Esophagus mucosa (tissue), 1 donor: ENCODE results near the gene PLAGL1. TPM values are rescaled to one million over a fixed set of nuclear protein-coding genes. Genes with fewer than 3 reads are reported as not detected.
"Not testable (repeated sequence)": the region's sequence is repeated elsewhere in the genome, so short reads cannot be mapped to it uniquely, and the experiment has no call there.

ENCODE experiments used
- ATAC-seq: fragments of 200-7000 bp; cut with Tn5 transposase; one replicate; pipeline ENCODE4 v1.9.1; 2020
- total RNA-seq: library from RNA; stranded (reverse); gene quantifications from one replicate; pipeline ENCODE4 v1.2.4, GENCODE V29; 2023
- donor health status: DM: yes; HTN: yes; CAD: no.

PLAGL1 gene
- total RNA-seq = 17.9 TPM

DNA sequence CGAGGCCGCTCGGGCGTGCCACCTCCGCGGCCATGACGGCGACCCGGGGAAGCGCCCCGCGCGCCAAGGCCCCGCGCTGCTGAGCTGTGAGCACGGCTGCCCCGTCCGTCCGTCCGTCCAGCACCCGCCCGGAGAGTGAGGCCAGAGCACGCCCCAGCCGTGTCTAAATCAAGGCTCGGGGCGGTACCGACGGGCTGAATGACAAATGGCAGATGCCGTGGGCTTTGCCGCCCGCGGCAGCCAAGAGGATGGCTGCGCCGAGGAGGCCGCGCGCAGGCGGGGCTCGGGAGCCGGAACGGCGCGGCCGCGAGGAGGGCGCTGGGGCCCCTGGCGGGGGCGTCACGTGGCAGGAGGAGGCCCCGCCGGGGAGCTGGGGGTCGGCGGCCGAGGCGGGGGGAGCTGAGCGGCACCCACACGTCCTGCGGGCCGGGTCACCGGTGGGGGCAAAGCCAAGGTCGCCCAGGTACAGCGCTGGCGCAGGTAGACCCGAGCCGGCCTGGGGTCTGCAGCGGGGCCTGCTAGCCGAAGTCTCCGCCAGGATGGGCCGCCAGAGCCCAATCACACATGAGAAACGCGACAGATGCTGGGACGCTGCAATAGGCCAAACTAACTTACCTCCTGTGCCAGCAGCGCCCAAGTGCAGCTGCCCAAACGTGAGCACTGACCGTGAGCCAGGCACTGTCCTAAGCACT is at the start of gene PLAGL1:
TSS of gene PLAGL1 (minus strand) at position 140 of the 692 bp plus-strand sequence. CDS start 60,123 bp downstream, outside the sequence.
- ATAC-seq = peak; percentile 84

GRCh38 chr6:144055121-144055931 is 47.3 kb upstream of the PLAGL1 start:
- ATAC-seq = peak; percentile 41

DNA sequence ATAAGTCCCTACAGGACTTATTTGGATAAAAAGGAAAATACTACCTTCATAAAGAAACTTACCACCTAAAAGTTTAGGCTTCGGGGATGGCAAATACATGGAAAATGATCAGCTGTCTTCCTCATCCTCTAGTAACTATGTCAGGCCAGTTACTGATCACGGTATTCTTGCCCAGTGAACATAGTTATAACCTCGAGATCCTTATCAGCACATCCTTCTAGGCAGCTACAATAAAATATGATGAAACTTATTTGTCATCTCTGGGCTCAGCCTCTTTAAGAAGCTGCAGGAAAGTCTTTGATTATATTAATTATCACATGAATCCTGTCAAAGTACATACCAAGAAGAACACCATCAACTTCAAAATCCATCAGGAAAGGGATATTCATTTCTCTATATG is 45.5 kb upstream of the PLAGL1 start:
- no peak for ATAC-seq

DNA sequence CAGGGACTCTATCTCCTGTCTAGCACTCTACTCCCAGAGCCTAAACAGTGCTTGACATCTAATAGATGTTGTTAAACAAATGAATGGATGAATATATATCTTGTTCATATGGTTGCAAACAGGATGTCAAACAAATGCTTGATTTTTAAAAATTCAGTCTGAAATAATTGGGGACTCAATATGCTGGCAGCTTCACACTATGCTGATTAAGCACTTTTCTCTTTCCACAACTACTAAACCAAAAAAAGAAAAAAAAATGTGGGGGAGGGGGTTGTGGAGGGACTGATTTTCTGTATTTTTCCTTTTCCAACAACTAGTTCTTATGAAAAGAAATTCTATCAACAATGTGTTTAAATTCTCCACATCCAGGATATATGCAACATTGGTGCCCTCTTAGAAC is 44.4 kb upstream of the PLAGL1 start:
- ATAC-seq = no peak

GRCh38 chr6:144049386-144049785 is 41.3 kb upstream of the PLAGL1 start:
- ATAC-seq = no peak

DNA sequence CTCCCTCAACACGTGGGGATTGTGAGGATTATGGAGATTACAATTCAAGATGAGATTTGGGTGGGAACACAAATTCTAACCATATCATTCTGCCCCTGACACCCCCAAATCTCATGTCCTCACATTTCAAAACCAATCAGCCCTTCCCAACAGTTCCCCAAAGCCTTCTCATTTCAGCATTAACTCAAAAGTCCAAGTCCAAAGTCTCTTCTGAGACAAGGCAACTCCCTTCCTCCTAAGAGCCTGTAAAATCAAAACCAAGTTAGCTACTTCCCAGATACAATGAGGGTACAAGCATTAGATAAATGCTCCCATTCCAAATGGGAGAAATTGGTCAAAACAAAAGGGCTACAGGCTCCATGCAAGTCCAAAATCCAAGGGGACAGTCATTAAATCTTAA is 39.6 kb upstream of the PLAGL1 start:
- no peak for ATAC-seq

DNA sequence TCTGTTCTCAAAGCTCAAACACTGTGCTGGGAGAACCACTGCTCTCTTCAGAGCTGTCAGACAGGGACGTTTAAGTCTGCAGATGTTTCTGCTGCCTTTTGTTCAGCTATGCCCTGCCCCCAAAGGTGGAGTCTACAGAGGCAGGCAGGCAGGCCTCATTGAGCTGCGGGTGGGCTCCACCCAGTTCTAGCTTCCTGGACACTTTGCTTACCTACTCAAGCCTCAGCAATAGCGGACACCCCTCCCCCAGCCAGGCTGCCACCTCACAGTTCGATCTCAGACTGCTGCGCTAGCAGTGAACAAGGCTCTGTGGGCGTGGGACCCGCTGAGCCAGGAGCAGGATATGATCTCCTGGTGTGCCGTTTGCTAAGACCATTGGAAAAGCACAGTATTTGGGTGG is 38.6 kb upstream of the PLAGL1 start:
- ATAC-seq = not testable (repeated sequence)

DNA sequence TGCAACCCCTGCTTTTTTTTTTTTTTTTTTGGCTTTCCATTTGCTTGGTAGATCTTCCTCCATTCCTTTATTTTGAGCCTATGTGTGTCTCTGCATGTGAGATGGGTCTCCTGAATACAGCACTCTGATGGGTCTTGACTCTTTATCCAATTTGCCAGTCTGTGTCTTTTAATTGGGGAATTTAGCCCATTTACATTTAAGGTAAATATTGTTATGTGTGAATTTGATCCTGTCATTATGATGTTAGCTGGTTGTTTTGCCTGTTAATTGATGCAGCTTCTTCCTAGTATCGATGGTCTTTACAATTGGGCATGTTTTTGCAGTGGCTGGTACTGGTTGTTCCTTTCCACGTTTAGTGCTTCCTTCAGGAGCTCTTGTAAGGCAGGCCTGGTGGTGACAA is 36.9 kb upstream of the PLAGL1 start:
- not testable (repeated sequence) for ATAC-seq

DNA sequence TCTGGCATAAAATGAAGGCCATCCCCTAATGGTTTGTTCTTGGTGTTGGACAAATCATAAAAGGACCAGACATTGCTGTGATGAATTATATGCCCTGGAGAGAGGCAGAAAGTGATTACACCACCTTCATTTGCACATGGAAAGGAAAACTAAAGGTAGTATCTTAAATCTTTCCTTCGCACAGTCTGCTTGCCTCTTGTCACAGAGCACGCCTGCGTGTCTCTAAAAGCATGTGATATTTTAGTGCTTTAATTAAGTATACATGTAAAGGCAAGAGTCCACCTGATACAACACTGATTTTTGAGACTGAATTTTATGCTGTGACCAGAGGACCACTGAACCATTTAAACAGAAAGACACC is 28.8 kb upstream of the PLAGL1 start:
- ATAC-seq = no peak

GRCh38 chr6:144036064-144036834 is 28.2 kb upstream of the PLAGL1 start:
- no peak for ATAC-seq

GRCh38 chr6:144035416-144035815 is 27.4 kb upstream of the PLAGL1 start:
- ATAC-seq = no peak

GRCh38 chr6:144033816-144034735 is 26.0 kb upstream of the PLAGL1 start:
- no peak for ATAC-seq

DNA sequence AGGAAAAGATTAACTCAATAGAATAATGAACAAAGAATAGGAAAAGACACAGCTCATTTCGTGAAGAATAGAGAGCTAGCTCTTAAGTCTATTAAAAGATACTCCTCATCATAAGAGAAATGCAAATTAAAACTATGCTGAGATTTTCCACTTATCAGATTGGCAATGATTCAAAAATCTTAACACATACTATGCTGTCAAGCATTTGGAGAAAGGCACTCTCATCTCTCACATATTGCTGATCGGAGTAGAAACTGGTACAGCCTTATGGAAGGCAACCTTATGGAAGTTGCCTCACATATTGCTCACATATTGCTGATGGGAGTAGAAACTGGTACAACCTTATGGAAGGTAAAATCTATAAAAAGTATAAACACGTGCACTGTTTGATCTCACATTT is 21.4 kb upstream of the PLAGL1 start:
- no peak for ATAC-seq

DNA sequence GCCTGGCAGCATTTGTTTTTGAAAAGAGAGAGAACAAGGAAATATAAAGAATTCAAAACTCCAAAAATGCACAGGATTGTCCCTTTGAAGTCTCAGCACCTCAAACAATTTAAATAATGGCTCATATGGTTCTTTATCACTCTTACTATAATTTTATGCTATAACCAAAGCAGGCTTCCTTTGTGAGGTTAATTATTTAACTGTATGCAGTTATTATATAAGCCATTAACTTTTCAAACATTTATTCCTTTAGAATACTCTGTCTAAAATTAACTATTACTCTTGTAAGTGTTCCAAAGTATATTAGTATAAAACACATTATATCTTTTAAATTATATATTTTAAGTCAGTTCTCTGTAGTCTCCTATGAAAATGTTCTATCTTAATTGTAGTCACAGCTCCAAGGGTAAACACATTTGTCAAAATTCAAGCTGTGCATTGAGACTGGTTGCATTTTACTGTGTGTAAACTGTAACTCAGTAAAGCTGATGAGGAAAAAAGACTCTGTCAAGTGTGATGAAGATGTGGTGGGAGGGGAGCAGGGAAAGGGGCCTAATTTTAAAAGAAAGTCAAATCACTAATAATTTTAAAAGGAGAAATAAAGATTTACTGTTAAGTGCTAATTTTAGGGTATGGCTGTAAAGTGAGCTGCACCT is 20.0 kb upstream of the PLAGL1 start:
- no peak for ATAC-seq

GRCh38 chr6:144023216-144023615 is 15.2 kb upstream of the PLAGL1 start:
- ATAC-seq = no peak

DNA sequence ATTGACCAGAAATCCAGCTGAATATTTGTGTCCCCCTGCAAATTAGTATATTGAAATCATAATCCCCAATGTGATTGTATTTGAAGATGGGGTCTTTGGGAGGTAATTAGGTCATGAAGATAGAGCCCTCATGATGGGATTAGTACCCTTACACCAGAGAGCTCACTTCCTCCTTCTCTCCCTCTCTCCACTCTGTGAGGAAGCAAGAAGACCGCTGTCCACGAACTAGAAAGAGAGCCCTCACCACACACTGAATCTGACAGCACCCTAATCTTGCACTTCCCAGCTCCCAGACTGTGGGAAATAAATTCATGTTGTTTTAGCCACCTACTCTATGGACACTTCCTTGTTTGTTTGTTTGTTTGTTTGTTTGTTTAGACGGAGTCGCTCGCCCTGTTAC is 11.9 kb upstream of the PLAGL1 start:
- ATAC-seq = no peak

DNA sequence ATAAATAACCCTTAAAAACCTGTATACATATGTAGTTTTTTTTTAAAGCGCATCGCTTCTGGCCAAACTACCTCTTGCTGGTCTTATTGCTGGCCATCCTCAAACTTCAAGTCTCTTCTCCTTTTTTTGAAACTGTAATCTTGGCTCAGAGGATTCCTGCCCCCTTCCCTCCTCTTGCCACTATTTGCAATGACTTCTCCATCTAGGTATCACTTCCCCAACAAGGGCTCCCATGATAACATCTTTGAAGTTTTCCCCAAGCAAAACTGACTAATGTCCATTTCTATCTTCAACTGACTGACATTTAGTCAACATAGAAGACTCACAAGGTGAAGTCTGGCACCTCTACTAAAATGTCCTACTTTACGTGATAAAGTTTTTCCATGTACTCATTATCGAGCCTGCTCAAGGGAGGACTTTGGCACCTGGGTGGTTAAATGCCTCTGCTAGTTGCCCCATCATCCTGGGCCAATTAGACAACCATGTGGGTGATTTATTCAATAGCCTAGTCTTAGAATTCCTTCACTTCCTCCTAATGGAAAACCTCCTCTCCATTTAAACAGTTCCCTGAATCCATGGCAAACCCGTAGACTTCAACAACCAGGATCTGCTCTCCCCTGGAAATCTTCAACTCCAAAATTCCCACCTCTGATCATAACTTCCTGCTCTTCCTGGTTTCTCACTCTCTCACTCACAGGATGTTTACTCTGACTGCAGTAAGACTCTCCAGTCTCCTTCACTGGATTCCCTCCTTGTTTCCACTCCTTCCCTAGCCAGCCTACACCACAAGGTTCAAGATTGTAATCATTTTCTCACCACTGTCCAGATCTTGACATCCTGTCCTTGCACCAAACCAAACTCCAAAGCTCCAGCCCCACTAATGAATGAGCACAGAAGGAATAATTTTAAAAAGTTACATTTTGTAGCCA is 9.4 kb upstream of the PLAGL1 start:
- ATAC-seq = no peak

- ATAC-seq = peak; percentile 65
Observed at GRCh38 chr6:144013486-144013909, 5.4 kb upstream of the PLAGL1 start.

DNA sequence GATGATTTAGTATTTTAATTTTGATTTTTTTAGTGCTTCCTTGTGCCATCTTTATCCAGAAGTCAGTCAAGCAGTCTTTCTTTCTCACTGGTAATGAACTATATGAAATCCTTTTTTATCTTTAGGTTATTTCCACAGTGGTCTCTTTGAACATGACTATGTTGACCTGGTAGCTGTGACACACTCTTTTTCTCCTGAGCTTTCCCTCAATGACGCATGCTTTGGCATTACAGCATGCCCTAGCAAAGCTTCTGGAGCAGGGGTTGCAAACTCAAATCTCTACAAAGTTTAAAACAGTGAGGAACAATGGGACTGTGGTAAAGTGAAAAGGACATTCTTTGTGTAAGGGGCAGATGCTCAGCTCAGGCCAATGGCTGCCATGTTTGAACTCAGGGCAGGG is 4.5 kb upstream of the PLAGL1 start:
- ATAC-seq = no peak

DNA sequence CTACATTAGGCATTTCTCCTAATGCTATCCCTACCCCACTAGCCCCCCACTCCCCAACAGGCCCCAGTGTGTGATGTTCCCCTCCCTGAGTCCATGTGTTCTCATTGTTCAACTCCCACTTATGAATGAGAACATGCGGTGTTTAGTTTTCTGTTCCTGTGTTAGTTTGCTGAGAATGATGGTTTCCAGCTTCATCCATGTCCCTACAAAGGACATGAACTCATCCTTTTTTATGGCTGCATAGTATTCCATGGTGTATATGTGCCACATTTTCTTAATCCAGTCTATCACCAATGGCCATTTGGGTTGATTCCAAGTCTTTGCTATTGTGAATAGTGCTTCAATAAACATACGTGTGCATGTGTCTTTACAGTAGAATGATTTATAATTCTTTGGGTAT is 1.6 kb upstream of the PLAGL1 start:
- ATAC-seq = not testable (repeated sequence)

DNA sequence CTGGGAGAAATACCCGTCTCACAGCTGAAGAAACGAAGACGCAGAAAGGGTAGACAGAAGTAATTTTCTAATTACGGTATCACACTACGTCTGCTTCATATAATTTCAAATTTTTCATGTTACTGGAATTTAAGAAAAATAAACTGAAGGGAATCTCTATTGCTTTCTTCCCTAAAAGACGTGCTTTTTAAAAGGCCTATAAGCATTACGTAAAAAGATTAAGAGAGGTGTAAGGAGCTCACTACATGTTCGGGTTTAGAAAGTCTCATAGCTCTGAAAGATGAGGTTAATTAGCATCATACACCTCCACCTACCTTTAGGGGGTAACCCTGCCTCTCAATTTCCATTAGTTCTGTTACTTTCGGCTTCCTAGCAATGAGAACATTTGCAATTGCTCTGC is 787 bp upstream of the PLAGL1 start:
- ATAC-seq = no peak
